ENCODE results near the gene CEP104.

CEP104 gene

DNA sequence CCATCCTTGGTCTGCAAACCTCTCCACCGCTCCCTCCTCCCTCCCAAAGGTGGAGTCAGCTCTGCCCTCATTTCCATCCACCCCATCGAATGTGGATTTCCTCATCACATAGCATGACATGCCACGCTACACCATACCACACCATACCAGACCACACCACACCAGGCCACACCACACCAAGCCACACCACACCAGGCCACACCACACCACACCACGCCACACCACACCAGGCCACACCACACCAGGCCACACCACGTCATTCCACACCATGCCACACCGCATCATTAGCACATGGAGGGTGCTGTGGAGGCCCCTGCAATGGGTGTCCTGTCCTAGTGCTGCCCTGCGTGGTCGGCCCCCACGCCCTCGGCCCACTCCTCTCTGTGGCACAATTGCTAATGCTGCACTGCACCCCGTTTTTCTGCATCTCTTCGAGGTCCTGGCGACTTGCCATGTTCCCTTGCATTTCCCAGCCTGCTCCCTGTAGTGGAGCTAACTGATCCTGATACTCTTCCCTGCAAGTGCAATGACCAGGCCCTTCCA, 11.5 kb upstream of the CEP104 start:
- no peak for DNase-seq (ENCODE audit: low read depth)

GRCh38 chr1:3865606-3866160, 8.7 kb upstream of the CEP104 start:
- no peak for DNase-seq (ENCODE audit: low read depth)

- DNase-seq (ENCODE audit: low read depth) = no peak
Measured at GRCh38 chr1:3864884-3865283, 7.9 kb upstream of the CEP104 start.

DNA sequence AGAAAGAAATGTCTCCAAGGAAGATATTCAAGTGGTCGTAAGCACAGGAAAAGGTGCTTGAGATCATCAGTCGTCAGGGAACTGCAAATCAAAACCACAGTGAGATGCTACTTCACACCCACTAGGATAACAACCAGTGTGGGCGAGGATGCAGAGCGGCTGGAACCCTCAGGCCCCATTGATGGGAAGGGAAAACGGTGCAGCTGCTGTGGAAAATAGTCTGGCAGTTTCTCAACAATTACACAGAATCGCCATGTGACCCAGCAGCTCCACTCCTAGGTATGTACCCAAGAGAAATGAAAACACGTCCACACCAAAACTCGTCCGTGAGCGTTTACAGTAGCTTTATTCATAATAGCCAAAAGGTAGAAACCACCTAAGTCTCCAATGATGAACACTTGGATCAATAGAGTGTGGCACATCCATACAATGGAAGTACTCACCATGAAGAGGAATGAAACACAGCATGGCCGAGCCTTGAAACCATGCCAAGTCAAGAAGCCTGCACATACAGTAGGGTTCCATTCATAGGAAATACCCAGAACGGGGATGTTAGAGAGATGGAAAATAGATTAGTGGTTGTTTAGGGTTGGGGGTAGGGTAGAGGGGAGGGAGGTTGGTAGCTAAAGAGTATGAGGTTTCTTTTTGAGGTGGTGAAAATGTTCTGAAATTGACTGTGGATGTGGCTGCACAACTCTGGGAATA, 6.4 kb upstream of the CEP104 start:
- DNase-seq (ENCODE audit: low read depth) = no peak

DNA sequence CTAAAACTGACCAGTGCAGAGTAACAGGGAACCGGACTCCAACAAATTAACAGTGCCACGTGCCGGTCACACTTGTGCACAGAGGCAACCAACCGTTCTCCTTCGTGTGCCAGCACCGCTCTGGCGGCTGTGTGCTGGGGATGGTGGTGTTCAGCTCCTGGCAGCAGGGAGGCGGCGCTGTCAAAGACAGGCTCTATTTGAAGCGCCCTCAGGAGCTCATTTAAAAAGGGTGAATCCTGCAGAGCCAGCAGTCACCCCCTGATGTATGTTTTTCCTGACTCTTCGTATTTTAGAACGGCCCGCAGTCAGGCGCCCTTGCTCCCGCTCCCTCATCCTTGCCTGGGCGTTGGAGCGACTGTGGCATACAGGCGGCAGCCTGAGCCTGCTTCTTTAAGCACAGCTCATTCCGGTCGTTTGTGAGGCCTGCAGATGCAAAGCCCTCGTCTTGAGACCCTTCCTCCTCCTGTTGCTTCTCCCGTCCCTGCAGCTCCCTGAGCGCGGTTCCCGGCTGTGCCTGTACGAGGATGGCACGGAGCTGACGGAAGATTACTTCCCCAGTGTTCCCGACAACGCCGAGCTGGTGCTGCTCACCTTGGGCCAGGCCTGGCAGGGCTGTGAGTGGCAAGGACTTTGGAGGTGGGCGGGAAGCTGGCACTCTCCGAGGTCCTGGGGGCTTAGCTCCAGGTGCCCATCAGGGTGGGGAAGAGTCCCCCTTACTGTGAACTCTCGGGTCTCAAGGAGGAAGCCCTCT, 1.4 kb upstream of the CEP104 start:
- peak; percentile 48 for DNase-seq (ENCODE audit: low read depth)

GRCh38 chr1:3857791-3858129, 749 bp upstream of the CEP104 start:
- DNase-seq (ENCODE audit: low read depth) = no peak

DNA sequence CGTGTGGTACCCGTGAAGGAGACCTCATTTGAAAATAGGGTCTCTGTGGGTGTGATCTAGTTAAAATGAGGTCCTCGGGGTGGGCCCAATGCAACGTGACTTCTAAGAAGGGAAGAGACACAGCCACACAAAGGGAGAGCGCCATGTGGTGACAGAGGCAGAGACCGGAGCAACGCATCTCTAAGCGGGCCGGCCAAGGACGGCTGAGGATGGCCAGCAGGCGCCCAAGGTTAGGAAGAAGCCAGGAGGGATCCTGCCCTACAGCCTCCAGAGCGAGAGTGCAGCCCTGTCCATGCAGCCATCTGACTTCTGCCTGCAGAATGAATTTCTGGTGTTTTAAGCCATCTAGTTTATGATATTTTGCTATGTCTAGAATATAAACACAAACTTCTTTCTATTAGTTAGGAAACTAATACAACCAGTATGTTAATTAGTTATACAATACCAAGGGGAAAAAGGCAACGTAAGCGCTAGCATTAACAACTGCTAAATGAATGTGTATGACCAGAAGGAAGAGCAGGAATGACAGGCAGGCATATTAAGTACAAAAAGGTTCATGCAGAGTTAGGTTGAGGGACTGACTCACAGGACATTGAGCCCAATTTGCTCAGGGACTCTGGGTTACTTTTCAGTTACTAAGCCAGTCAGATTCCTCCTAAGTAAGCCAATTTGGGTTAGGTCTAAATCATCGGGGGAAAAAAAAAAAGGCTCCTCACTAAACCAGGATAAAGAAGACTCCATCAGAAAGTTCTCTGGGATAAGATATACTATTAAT, 4.1 kb downstream of the CEP104 start:
- DNase-seq (ENCODE audit: low read depth) = no peak

- no peak for DNase-seq (ENCODE audit: low read depth)
Measured at GRCh38 chr1:3852091-3852490, 4.9 kb downstream of the CEP104 start.

GRCh38 chr1:3851292-3851691, 5.7 kb downstream of the CEP104 start:
- no peak for DNase-seq (ENCODE audit: low read depth)

- DNase-seq (ENCODE audit: low read depth) = no peak
Measured at GRCh38 chr1:3850857-3851256, 6.2 kb downstream of the CEP104 start.

DNA sequence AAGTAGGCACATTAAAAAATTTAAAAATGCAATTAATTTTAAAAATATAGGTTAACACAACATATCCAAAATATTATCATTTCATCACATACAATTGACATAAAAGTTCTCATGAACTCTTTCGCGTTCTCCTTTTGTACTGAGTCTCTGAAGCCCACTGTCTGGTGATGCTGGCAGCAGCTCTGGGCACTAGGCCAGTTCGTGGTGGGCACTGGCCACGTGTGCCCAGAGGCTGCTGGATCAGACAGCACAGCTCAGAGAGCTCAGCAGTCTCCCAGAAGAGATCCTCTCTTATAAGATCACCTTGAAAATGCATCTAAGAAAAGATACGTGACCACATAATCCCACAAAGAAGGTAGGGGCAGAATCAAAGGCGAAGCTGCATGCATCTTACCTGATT, 9.9 kb downstream of the CEP104 start:
- no peak for DNase-seq (ENCODE audit: low read depth)

- DNase-seq (ENCODE audit: low read depth) = no peak
Measured at GRCh38 chr1:3846541-3846940, 10.5 kb downstream of the CEP104 start.

DNA sequence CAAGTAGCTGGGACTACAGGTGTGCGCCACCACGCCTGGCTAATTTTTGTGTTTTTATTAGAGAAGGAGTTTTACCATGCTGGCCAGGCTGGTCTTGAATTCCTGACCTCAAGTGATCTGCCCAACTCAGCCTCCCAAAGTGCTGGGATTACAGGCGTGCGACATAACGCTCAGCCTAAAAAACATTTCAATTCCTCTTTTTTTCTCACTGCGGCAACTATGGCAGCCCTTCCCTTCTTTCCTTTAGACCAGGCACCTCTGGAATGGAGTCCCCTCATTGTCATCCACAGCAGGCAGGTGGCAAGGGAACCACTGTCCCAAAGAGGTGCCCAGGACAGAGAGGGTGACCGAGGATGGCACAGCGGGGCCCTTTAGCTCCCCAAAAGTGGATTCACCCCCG, 14.1 kb downstream of the CEP104 start:
- no peak for DNase-seq (ENCODE audit: low read depth)

- no peak for DNase-seq (ENCODE audit: low read depth)
Measured at GRCh38 chr1:3841491-3841890, 15.5 kb downstream of the CEP104 start.

- no peak for DNase-seq (ENCODE audit: low read depth)
Measured at GRCh38 chr1:3838788-3839187, 18.2 kb downstream of the CEP104 start.

GRCh38 chr1:3837685-3838084, 19.3 kb downstream of the CEP104 start:
- no peak for DNase-seq (ENCODE audit: low read depth)

GRCh38 chr1:3837200-3837599, 19.8 kb downstream of the CEP104 start:
- DNase-seq (ENCODE audit: low read depth) = no peak

DNA sequence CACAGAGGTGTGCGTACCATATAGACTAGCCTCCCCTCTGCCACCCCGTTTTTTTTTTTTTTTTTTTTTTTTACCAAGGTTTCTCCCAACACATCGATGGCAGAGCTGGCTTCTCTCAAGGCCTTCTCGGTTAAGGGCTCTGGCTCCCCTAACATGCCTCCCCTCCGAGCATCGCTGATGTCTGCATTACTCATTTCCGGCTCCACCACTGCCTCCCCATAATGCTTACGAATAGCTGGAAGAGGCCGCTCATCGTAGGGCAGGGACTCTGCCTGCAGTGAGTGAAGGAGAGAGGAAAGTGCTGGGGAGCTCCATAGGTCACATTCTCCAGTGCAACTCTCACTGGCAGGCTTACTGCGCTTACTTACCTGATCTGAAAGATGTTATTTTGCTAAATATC, 20.6 kb downstream of the CEP104 start:
- no peak for DNase-seq (ENCODE audit: low read depth)

DNA sequence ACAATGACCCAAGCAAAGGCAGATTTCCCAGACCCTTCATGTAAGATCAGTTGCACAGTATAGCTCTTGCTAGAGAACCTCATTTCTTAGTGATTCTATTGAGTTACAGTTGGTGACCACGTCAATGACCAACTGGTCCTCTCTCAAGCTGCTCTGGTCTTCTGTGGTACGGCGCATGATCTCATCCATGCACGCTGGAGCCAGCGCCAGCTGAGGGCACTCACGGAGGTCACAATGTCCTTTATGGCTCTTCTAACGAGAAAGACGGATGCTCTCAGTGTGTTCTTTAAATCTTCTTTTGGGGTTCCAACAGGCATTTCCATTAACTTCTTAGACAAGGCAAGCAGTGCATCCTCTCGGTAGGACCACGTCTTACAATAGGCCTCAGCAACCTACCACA, 22.3 kb downstream of the CEP104 start:
- DNase-seq (ENCODE audit: low read depth) = no peak

DNA sequence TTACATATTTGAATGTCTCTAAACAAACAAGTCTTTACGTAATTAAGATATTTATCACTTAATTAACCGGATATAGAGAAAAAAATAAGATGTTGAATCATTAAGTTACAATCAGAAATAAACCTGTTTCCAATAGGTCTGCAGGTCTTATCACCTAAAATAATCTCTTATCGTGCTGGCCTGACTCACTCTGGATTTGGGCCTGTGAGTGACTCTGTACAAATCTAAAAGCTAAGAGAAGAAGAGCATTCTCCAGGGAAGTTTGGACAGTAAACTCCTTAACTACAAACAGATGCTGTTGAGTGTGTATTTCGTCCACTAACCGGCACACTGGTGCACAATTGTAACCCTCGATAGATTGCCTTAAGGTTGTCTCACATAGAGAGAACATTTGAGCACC, 25.3 kb downstream of the CEP104 start:
- peak; percentile 10 for DNase-seq (ENCODE audit: low read depth)

DNA sequence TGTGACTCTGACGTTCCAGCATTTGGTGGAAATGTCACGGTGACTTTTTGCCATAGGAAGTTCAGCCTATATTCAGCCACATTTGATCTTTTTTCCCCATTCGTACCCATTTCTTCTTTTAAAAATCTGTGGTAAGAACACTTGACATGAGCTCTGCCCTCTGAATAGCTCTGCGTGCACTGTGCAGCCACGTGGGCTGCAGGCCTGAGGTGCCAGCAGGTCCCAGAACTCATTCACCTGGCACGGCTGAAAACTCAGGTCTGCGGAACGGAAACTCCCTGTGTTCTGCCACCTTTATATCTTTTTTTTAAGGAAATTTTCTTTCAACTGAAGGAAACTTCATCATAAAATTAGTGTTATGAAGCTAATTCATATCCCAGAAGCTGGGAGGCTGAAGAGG, 28.6 kb downstream of the CEP104 start:
- no peak for DNase-seq (ENCODE audit: low read depth)

DNA sequence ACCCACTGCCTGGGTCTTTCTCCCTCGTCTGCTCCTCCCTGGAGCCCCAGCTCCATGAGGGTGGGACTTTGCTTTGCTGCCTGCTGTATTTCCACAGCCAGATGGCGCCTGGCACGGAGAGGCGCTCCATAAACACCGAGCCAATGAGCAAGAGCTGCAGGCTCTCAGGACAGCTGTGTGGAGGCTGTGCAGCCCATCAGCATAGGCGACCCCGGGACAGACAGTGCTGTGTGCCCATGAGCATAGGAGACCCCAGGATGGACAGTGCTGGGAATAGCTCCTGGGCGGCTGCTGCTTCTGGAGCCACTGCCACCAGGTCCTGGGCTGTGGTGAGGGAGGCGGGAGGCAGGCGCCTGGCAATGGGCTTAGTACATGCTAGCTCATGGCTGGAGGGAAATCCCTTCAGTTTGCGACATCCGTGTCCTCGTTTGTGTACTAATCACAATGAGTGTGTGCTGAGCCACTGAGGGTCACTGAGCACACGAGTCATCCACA, 29.2 kb downstream of the CEP104 start:
- DNase-seq (ENCODE audit: low read depth) = no peak
